ENCODE measurements around the gene NDFIP1.
"Not testable (repeated sequence)": the region's sequence is repeated elsewhere in the genome, so short reads cannot be mapped to it uniquely, and the experiment has no call there.

The NDFIP1 gene

DNA sequence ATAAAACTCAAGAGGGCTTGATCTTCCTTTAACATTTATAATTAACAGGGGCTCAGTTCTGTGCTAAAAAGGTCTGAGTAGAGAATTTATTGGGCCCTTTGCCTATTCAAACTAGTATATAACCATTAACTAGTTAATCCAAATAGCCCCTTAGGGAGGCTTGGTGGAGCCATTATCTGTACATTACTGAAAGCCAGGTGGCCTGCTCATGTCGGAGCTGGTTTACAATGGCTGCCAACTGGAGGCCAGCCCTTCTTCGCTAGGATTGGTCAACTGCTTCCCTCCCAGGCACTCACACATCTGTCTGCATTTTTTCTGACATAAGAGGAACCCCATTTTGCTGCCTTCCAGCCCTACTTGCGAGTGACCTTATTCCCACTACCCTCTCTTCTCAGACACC is 30.4 kb upstream of the NDFIP1 start:
- Histone ChIP-seq H3K27me3 (replicated peaks; ENCODE audit: control insufficient read depth, insufficient read depth, low read length) (no peaks in the 10 kb centered on the region), H3K4me1 (ENCODE audit: control insufficient read depth, insufficient read depth, low read length) (no peaks in the 10 kb centered on the region), H3K36me3 (ENCODE audit: control insufficient read depth, insufficient read depth, low read length, severe bottlenecking) (no peaks in the 10 kb centered on the region), H3K4me3 (ENCODE audit: low read length) (no peak overlapping the region), H3K9ac (ENCODE audit: low read length) (no peak overlapping the region), H3K9me3 (ENCODE audit: control insufficient read depth, low read length) (peaks cover 3% of the 10 kb centered on the region)
- no peak for DNase-seq (ENCODE audit: low read depth)

DNA sequence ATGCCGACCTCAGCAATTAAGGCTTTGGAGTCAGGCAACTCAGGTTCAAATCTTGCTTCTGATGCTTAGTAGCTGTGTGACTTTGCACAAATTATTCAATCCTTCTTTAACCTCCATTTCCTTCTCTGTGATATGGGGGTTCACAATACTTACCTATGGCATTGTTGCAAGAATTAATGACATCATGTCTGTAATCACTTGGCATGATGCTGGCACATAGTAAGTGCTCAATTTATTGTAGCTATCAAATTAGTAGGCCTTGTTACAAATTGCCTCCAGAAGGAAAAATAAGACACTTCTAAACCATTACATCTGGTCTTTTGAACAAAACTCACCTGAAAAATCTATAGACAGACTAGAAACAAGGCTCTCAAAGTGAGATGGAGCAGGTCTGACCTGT is 29.9 kb upstream of the NDFIP1 start:
- H3K27me3 ChIP-seq (replicated peaks; ENCODE audit: control insufficient read depth, insufficient read depth, low read length) = no peaks in the 10 kb centered on the region
- H3K4me1 ChIP-seq (ENCODE audit: control insufficient read depth, insufficient read depth, low read length) = no peaks in the 10 kb centered on the region
- DNase-seq (ENCODE audit: low read depth) = no peak
- no peak overlapping the region for H3K9ac ChIP-seq (ENCODE audit: low read length)
- peaks cover 3% of the 10 kb centered on the region for H3K9me3 ChIP-seq (ENCODE audit: control insufficient read depth, low read length)
- no peak overlapping the region for H3K4me3 ChIP-seq (ENCODE audit: low read length)
- H3K36me3 ChIP-seq (ENCODE audit: control insufficient read depth, insufficient read depth, low read length, severe bottlenecking) = no peaks in the 10 kb centered on the region

DNA sequence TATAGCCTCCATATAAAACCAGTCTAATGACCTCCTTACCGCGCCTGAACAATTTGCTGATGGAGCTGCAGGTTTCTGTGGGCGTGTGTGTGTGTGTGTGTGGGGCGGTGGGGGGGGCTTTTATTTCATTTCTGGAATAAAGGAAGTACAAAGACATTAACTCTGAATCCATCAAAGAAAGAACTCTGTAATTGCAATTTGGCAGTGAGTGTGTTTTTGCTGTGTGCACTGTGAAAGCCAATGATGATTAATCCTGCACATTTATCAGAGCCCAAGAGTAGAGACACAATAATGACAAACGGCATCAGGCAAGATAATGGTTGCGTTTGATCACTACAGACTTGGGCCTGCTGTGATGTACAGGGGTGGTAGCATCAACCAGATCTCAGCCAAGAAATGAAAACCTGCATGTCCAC is 29.3 kb upstream of the NDFIP1 start:
- no peak for DNase-seq (ENCODE audit: low read depth)
- no peak overlapping the region for H3K4me3 ChIP-seq (ENCODE audit: low read length)
- H3K4me1 ChIP-seq (ENCODE audit: control insufficient read depth, insufficient read depth, low read length) = no peaks in the 10 kb centered on the region
- no peaks in the 10 kb centered on the region for H3K27me3 ChIP-seq (replicated peaks; ENCODE audit: control insufficient read depth, insufficient read depth, low read length)
- H3K9me3 ChIP-seq (ENCODE audit: control insufficient read depth, low read length) = peaks cover 3% of the 10 kb centered on the region
- no peak overlapping the region for H3K9ac ChIP-seq (ENCODE audit: low read length)
- H3K36me3 ChIP-seq (ENCODE audit: control insufficient read depth, insufficient read depth, low read length, severe bottlenecking) = no peaks in the 10 kb centered on the region

DNA sequence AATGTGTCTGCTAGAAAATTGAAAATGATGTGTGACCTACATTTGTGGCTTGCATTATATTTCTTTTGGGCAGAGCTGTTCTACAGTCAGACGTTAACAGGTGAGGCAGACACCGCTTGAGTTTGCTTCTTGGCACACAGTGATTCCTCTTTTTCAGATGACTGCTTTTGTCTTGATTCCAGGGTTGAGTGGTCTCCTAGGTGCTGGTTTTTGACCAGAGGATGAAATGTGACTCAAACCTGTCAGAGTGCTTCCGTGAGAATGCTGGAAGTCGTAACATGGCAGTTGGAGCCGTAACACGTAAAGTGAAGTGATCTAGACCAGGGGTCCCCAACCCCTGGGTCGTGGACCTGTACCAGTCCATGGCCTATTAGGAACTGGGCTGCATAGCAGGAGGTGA is 28.3 kb upstream of the NDFIP1 start:
- H3K9ac ChIP-seq (ENCODE audit: low read length) = no peak overlapping the region
- peaks cover 3% of the 10 kb centered on the region for H3K9me3 ChIP-seq (ENCODE audit: control insufficient read depth, low read length)
- H3K4me3 ChIP-seq (ENCODE audit: low read length) = no peak overlapping the region
- H3K27me3 ChIP-seq (replicated peaks; ENCODE audit: control insufficient read depth, insufficient read depth, low read length) = no peaks in the 10 kb centered on the region
- no peaks in the 10 kb centered on the region for H3K4me1 ChIP-seq (ENCODE audit: control insufficient read depth, insufficient read depth, low read length)
- no peaks in the 10 kb centered on the region for H3K36me3 ChIP-seq (ENCODE audit: control insufficient read depth, insufficient read depth, low read length, severe bottlenecking)
- DNase-seq (ENCODE audit: low read depth) = no peak

GRCh38 chr5:142082182-142082781 is 26.3 kb upstream of the NDFIP1 start:
- no peak for DNase-seq (ENCODE audit: low read depth)
- no peak overlapping the region for H3K4me3 ChIP-seq (ENCODE audit: low read length)

GRCh38 chr5:142086229-142086628 is 22.4 kb upstream of the NDFIP1 start:
- no peaks in the 10 kb centered on the region for H3K4me1 ChIP-seq (ENCODE audit: control insufficient read depth, insufficient read depth, low read length)
- H3K36me3 ChIP-seq (ENCODE audit: control insufficient read depth, insufficient read depth, low read length, severe bottlenecking) = no peaks in the 10 kb centered on the region
- no peaks in the 10 kb centered on the region for H3K27me3 ChIP-seq (replicated peaks; ENCODE audit: control insufficient read depth, insufficient read depth, low read length)
- peaks cover 3% of the 10 kb centered on the region for H3K9me3 ChIP-seq (ENCODE audit: control insufficient read depth, low read length)
- no peak overlapping the region for H3K4me3 ChIP-seq (ENCODE audit: low read length)
- no peak for DNase-seq (ENCODE audit: low read depth)
- H3K9ac ChIP-seq (ENCODE audit: low read length) = no peak overlapping the region

More at GRCh38 chr5:142082182-142082781, 26.3 kb upstream of the NDFIP1 start:
- H3K4me1 ChIP-seq (ENCODE audit: control insufficient read depth, insufficient read depth, low read length) = no peaks in the 10 kb centered on the region
- H3K27me3 ChIP-seq (replicated peaks; ENCODE audit: control insufficient read depth, insufficient read depth, low read length) = no peaks in the 10 kb centered on the region
- H3K36me3 ChIP-seq (ENCODE audit: control insufficient read depth, insufficient read depth, low read length, severe bottlenecking) = no peaks in the 10 kb centered on the region
- peaks cover 3% of the 10 kb centered on the region for H3K9me3 ChIP-seq (ENCODE audit: control insufficient read depth, low read length)
- H3K9ac ChIP-seq (ENCODE audit: low read length) = no peak overlapping the region

DNA sequence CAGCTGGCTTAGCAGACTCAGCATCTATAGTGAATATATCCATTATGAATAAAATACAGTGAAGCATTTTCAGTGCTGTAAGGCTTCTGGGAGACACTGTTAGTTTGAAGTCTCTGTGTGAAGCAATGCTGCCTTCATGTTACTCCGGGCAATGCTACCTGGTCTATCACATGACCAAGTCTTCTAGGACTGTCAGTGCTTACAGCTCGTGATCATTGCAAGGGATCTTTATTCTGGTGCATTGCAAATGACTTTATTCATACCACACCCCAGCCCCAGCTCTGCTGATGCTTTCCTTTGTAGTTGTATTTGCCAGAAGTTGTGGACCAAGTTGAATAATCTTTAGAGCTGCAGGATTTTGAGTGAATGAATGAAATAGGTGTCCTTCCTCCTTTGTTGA is 21.9 kb upstream of the NDFIP1 start:
- Histone ChIP-seq H3K4me3 (ENCODE audit: low read length) (no peak overlapping the region), H3K9ac (ENCODE audit: low read length) (no peak overlapping the region), H3K36me3 (ENCODE audit: control insufficient read depth, insufficient read depth, low read length, severe bottlenecking) (no peaks in the 10 kb centered on the region), H3K27me3 (replicated peaks; ENCODE audit: control insufficient read depth, insufficient read depth, low read length) (no peaks in the 10 kb centered on the region), H3K4me1 (ENCODE audit: control insufficient read depth, insufficient read depth, low read length) (no peaks in the 10 kb centered on the region), H3K9me3 (ENCODE audit: control insufficient read depth, low read length) (peaks cover 3% of the 10 kb centered on the region)
- DNase-seq (ENCODE audit: low read depth) = no peak

GRCh38 chr5:142087920-142088679 is 20.5 kb upstream of the NDFIP1 start:
- DNase-seq (ENCODE audit: low read depth) = no peak
- no peak overlapping the region for H3K4me3 ChIP-seq (ENCODE audit: low read length)
- H3K4me1 ChIP-seq (ENCODE audit: control insufficient read depth, insufficient read depth, low read length) = no peaks in the 10 kb centered on the region
- H3K36me3 ChIP-seq (ENCODE audit: control insufficient read depth, insufficient read depth, low read length, severe bottlenecking) = no peaks in the 10 kb centered on the region
- no peaks in the 10 kb centered on the region for H3K9me3 ChIP-seq (ENCODE audit: control insufficient read depth, low read length)
- H3K9ac ChIP-seq (ENCODE audit: low read length) = no peak overlapping the region
- no peaks in the 10 kb centered on the region for H3K27me3 ChIP-seq (replicated peaks; ENCODE audit: control insufficient read depth, insufficient read depth, low read length)

DNA sequence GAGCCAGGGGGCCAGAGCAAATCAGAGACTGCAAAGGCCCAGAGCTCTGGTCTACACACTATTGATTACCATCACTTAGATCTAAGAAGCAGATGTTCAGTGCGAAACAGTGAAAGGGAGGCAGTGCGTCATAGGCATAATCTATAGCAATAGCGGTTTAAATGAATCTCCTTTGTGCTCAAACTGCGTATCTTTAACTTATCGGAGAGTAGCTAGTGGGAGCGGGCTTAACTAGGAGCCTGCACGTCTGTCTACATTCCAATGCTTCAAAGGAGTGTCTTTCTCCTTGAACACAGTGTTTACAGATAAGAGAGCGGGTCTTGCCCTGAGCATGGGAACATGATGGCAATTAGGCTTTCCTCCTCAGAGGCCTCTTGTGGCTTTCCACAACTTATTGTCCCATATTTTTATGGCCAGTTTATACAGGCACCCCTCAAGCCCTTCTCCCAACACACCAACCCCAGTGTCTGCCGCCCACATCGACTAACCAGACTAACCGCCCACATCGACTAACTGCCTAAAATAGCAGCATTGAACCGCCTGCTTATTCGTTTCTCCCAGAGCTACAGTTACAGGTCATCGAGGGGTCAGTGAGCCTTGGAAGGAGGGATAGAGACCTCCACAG is 19.6 kb upstream of the NDFIP1 start:
- H3K9me3 ChIP-seq (ENCODE audit: control insufficient read depth, low read length); H3K27me3 ChIP-seq (replicated peaks; ENCODE audit: control insufficient read depth, insufficient read depth, low read length); H3K4me3 ChIP-seq (ENCODE audit: low read length); DNase-seq (ENCODE audit: low read depth); H3K36me3 ChIP-seq (ENCODE audit: control insufficient read depth, insufficient read depth, low read length, severe bottlenecking); H3K9ac ChIP-seq (ENCODE audit: low read length); H3K4me1 ChIP-seq (ENCODE audit: control insufficient read depth, insufficient read depth, low read length): not testable (repeated sequence)

DNA sequence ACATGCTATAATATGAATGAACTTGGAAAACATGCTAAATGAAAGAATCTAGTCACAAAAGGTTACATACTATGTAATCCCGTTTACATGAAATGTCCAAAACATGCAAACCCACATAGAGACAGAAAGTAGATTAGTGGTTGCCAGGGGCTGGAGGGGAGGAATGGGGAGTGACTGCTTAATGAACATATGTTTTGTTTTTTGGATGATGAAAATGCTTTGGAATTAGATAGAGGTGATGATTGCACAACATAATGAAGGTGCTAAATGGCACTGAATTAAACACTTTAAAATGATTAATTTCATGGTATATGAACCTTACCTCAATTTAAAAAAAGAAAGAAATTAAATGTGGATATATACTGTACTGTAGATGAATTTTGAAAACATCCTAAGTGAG is 17.6 kb upstream of the NDFIP1 start:
- DNase-seq (ENCODE audit: low read depth) = no peak
- Histone ChIP-seq H3K9ac (ENCODE audit: low read length) (no peak overlapping the region), H3K4me3 (ENCODE audit: low read length) (no peak overlapping the region), H3K36me3 (ENCODE audit: control insufficient read depth, insufficient read depth, low read length, severe bottlenecking) (no peaks in the 10 kb centered on the region), H3K9me3 (ENCODE audit: control insufficient read depth, low read length) (no peaks in the 10 kb centered on the region), H3K27me3 (replicated peaks; ENCODE audit: control insufficient read depth, insufficient read depth, low read length) (no peaks in the 10 kb centered on the region), H3K4me1 (ENCODE audit: control insufficient read depth, insufficient read depth, low read length) (no peaks in the 10 kb centered on the region)

DNA sequence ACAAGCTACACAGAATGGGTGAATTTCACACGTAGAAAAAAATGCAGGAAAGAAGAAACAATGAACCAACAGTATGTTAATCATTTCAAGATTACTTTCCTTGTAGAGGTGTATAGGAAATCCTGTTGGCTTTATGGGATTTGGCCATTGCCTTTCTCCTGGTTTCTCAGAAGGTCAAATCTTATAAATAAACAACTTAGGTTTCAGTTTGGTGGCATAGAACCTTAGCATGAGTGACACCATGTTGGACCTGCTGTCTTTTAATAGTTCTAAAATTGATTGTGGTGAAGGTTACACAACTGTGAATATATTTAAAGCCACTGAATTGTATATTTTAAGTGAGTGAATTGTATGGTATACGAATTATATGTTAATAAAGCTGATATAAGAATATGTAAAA is 16.7 kb upstream of the NDFIP1 start:
- no peak overlapping the region for H3K9ac ChIP-seq (ENCODE audit: low read length)
- no peak for DNase-seq (ENCODE audit: low read depth)
- no peaks in the 10 kb centered on the region for H3K9me3 ChIP-seq (ENCODE audit: control insufficient read depth, low read length)
- no peak overlapping the region for H3K4me3 ChIP-seq (ENCODE audit: low read length)
- H3K4me1 ChIP-seq (ENCODE audit: control insufficient read depth, insufficient read depth, low read length) = no peaks in the 10 kb centered on the region
- H3K36me3 ChIP-seq (ENCODE audit: control insufficient read depth, insufficient read depth, low read length, severe bottlenecking) = no peaks in the 10 kb centered on the region
- H3K27me3 ChIP-seq (replicated peaks; ENCODE audit: control insufficient read depth, insufficient read depth, low read length) = no peaks in the 10 kb centered on the region

All from adipocyte (in vitro differentiated cells).